ENCODE data around the gene RNF14.

The RNF14 gene

DNA sequence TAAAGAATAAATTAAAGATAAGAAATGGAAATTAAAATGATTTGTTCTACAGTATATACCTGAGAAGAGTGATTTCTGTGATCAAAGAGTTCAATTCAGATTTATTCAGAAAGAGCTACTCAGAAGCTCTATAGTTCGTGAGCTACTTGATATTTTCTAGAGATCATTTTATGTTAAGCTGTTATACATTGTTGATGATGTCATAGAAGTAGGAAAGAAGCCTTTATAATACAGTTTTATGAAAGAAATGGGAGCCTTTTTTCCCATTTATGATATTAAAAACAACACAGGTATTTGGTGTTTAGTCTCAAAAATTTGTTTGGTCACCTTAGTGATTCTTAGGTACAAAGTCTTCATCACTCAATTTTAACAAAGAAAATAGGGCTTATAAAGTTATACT lies 20.8 kb downstream of the RNF14 start:
- no peak for DNase-seq

DNA sequence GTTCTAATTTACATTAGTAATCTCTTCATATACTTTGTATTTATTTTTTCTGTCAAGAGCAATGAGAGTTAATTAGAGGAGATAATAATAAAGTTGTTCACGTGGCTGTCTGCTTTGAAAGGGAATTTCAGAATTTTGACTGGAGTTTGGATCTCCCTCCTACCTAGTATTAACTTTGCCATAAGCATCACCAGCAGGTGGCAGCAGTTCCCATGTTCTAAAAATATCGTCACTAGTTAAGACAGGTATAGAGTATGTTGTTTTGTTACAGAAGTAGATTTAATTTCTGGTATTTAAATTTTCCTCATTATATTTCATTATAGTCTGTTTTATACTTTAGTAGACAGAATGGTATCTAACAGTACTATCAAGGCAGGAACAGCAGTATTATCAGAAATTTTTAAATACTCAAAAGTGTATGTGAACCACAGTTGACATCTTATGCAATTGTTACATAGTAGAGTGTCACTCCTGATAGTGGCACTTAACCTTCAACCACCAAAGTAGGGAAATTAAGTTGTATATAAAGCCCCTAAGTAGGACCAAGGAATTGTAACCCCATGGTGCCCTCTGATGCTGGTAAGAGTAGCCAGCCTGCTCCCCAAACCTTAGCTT lies 23.6 kb downstream of the RNF14 start:
- peak; percentile 79 for DNase-seq

DNA sequence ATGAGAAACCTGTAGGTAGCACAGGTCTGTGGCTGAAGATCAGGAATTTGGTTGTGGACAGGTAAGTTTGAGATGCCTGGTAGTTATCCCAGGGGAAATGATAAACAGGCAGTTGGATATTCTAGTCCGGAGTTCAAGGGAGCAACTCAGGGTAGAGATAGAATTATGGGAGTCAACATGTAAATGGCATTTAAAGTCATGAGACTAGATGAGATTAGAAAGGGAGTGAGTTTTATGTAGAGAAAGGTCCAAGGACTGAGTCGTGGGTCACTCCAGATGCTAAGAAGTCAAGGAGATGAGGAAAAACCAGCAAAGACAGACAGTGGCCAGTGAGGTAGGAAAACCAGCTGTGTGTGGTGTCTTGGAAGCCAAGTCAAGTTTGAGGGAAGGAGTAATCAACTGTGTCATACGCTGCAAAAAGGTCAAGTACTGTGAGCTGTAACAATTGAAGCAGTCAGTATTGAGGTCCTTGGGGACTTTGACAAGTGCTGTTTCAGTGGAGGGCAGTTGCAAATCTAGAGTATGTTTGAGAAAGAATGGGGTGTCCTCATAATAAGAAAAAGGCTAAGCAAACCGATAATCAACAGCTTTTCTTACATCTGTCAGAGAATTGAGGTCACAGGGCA lies 25.7 kb downstream of the RNF14 start:
- DNase-seq: no peak

DNA sequence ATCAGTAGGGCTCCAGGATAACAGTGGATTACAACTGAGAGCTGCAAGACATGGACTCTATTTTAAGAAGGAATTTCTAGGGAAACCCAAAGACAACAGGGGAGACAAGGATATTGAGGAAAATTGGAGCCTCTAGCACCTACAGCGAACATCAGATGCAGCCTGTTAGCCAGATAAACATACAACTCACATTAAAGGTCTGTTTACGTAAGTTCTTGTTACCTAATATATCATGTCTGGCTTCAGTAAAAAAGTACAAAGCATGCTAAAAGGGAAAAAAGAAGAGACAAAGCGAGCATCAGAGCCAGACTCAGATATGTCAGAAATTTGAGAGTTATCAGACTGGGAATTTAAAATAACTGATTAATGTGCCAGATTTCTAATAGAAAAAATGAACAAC lies 26.8 kb downstream of the RNF14 start:
- no peak for DNase-seq

DNA sequence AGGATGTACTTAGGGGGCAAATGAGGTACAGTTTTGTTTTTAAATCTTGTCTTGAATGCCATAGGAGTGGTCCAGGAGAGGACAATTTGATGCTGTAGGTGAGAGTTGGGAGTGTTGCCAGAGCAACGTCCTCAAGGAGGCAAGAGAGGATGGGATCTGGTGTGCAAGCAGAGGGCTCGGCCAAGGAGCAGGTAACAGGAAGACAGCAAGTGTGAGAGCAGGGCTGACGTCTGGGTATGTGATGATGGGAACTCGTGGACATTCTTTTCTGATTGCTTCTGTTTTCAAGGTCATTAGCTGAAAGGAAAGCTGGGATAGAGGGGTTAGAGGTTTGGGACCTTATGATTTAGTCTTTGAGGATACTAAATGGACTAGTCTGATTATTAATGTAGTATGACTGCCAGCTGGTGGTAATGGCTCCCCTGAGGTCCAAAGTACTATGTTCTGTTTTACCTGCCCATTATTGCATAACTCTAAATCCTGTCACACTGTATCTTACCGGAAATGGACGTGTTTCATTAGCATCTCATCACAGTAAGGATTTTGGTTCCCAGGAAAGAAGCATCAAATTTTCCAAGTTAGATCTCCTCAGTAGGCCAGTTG lies 28.6 kb downstream of the RNF14 start:
- no peak for DNase-seq

DNA sequence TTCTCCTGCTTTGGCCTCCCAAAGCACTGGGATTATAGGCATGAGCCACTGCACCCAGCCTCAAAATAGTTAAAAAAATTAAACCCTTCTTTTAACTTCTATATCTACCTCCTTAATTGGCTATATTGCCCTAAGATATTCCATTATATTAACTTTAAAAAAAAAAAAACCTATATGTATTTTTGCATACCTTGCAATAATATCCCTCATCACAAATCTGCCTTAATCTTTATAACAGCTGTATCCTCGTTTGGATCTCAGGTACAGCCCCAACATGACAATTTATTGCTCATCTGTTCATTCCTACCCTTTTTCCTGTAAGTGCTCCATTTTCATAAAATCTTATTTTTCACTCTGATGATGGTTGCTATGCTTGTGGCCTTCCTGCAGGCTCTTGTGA lies 31.3 kb downstream of the RNF14 start:
- DNase-seq: no peak

DNA sequence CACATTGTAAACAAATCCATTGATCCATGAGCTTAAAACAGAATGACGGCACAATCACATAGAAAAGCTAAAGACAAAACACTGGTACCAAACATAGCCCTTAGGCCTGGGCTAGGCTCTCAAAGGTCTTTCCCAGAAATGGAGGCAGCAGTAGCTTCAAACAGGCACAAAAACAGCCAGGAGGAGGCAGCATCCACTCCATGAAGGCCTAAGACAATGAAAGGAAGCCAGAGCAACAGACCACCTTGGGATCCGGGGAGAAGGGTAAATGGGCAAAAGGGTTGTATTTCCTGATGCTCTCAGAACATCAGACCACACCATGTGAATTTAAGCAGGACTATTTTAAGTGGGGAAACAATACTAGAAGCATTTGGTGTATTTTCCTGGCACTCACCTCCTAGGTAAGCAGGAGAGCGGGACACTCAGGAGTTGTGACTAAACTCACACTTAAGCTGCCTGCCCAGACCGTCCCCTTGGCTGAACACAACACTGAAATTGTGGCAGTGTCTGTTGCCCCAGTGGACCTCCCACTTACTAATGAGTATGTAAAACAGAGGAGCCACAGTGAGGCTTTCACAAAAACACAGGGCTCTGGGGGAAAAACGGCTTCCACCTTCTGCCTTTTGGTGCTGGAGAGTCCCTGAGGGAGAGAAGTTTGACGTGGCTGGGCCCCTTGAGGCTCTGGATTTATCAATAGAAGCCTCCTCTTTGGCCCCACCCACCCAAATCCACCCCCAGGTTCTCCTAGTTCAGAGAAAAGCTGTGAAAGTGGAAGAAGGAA lies 32.0 kb downstream of the RNF14 start:
- no peak for DNase-seq

DNA sequence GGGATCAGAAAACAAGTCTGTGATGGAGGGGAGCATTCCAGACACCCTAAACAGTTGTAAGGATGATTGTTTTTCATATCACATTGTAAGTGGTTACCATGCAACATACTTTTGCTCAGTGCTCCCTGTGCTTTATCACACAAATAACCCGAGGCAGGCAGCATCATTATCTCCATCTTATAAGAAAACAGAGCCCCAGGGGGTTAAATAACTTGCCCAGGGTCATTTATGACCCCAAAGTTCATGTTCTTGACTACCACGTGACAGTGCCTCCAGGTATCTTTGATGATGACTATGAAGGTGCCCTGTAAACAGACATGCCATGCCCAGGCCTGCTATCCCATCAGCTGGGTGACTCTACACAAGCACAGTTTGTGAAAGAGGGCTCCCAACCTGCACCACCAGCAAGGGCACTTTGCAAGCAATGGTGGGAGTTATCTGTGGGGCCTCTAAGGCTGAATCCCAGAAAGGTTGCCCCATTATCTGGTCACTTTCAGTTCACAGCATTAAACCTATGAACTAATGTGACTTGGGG lies 34.4 kb downstream of the RNF14 start:
- DNase-seq: no peak

DNA sequence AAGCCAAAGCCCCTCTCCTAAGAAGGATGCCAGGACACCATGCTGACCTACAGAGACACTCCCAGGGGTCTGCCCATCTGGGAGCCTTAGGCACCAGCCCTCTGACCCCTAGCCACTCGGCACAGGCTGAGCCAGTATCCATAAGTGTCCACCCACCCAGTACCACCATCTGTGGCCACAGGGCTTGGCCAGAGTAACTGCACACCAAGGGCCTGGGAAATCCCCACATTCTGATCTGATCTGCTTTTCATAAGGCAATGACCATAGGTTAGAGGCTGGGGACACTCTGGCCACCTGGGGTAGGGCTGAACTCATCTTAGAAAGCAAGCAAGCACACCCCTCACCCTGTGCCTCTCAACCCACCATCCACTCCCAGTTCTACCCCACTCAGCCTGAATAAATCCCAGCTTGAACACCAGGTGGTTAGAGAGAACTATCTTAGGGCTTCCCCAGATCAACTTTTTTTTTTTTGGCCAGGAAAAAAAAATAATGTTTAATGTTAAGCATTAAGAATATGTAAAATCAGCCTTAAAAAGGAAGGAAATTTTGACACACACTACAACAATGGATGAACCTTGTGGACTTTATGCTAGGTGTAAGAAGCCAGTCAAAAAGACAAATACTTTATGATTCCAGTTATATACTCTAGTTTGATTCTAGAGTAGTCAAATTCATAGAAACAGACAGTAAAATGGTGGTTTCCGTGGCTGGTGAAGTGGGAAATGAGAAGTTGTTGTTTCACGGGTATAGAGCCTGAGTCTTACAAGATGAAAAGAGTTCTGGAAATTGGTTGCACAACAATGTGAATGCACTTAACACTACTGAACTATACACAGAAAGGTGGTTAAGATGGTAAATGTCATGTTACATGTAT lies 37.7 kb downstream of the RNF14 start:
- no peak for DNase-seq

DNA sequence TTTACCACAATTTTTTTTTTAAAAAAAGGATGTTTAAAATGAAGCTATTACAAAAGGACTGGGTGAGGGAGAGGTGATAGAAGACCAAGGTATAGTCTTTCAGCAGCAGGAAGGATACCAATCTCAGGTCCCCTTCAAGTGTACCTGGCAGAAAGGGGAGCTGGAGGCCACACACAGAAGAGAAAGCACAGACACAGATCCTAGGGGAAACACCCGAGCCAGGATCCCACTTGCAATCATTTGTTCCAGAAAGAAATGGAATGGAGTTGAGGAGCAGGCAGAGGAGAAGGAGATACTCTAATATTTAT lies 38.3 kb downstream of the RNF14 start:
- DNase-seq: no peak

DNA sequence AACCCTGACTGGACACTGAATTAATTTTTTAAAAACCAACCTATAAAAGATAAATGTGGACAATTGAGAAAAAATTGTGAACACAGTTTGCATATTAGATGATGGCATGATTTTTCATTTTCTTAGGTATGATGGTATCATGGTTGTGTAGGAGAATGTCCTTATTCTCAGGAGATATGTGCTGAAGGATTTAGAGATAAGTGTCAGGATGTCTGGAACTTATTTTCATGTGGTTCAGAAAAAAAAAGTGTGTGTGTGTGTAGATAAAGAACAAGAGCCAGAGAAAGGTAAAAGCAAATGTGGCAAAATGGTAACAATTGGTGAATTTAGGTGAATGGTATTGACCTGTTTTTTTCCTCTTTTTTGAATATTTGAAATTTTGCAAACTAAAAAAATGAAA lies 39.9 kb downstream of the RNF14 start:
- no peak for DNase-seq

DNA sequence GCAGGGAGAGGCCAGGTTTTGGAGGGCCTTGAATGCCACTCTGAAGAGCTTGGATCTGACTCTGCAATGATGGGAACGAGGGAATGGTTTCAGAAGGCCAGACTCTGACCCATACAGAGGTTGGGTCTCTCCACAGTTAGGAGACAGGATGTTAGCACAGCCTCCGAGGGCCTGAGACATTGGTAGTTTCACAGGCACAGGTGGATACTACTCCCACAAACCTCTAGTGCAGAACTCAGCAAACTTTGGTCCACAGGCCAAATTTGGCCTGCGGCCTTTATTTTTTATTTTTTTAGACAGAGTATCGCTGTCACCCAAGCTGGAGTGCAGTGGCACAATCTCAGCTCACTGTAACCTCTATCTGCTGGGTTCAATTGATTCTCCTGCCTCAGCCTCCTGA lies 41.0 kb downstream of the RNF14 start:
- DNase-seq: no peak

DNA sequence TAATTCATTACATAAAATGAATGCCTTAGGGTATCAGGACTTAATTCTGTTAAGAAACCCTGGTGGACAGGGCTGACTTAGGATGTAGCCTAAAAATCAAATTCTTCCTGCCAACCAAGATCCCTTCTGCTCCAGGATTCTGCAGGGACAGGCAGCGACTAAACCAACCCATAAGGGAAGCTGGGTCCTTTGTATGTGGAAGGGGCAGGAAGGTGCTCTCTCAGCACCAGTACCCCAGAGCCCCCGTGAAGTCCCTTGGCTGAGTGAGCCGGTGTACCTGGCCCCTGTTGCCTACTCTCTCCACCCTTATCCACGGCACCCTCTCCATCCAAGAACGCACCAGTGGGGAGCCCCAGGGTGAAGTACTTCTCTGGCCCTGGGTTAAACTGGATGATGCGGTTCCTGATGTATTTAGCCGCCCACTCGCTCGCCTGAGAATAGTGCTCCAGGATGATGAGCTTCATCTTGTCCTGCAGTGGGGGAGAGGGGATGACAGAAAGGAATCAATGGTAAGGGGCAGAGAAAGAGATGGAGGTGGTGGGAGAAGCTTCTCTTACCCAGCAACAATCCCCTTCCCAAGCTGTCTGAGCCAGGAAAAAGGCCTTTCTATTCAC lies 42.8 kb downstream of the RNF14 start:
- peak; percentile 20 for DNase-seq

DNA sequence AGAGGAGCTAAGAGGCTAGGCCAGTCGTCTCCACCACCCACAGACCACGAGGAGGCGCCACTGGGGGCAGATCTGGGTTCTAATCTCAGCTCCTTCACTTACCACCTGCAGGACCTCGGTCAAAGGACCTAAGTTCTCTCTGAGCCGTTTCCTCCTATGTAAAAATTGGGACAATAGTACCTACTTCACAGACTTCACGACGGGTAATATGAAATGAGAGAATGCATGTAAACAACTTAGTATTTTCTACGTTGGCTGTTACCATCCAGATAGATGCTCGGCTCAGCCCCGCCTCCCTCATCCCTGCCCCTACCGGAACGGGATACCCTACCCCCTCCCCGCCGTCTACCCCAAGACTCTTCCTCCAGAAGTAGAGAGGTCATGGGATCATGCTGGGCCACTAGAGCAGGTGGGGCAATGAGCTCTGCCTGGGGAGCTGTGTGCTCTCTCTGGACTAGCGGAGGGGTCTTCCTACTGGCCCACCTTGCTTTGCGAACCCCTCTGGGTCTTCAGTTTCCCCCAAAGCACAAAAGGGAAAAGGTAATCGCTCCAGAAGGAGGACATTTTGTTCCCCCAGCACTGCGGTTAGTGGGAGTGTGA lies 43.4 kb downstream of the RNF14 start:
- DNase-seq: peak; percentile 64

DNA sequence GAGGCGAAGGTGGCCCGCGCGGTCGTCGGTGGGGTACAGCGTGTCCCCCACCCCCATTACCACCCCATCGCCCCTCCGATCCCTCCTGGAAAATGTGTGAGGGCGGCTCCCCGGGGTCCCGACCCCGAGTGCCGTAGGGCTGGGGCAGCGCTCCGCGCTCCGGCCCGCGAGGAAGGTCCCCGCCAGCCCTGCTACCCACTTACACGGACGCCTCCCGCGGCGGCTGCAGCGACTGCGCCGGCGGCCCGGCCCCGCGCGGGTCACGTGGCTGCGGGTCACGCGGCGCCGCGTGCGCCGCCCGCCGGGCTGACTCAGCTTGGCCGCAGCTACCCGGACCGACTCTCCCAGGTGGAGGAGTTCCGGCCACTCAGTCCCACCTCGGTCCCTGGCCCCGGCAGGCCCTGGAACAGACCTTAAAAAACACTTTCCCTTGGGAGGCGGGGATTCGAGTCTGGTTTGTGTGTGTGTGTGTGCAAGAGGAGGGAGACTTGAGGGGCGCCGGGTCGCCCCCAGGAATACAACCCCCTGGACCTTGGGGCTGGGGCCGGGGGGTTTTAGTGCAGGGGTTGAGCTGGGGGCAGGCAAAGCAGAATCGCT lies 44.0 kb downstream of the RNF14 start, which contains the start of gene GNPDA1:
TSS of gene GNPDA1 (minus strand) at position 236 of the 597 bp plus-strand sequence. CDS start 992 bp downstream, outside the sequence.
- peak; percentile 66 for DNase-seq

DNA sequence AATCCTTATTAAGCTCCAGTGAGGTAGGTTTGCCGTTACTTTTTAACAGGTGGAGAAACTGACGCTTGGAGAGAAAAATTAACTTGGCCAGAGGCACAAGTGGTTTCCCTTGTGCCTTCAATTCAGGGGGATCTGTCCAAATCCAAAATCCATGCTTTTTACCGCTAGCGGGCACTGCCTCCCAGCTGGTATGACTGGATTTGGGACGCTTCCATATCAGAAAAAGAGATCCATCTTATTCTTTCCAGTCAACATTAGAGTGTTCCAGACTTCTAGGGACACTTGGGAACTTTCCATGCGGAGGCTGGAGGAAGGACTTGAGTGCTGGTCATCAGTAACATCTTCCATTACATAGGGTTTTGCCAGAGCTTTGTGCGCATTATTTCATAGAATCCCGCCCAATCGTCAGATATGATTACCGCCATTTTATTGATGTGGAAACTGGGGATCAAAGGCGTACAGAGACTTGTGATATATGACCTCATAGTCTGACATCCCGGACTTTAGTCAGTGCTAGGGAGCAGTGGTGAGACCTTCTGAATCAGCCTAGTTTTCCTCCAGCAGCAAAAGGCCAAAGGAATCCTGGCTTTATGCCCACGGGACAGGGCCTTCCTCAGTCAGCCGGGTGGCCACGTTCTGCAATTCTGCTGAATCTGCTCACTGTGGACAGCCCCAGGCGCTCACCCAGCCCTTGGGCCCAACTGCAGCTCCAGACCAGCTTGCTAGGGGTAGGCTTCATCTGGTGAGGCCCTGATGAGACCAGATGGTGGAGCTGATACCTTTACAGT lies 45.0 kb downstream of the RNF14 start:
- no peak for DNase-seq

DNA sequence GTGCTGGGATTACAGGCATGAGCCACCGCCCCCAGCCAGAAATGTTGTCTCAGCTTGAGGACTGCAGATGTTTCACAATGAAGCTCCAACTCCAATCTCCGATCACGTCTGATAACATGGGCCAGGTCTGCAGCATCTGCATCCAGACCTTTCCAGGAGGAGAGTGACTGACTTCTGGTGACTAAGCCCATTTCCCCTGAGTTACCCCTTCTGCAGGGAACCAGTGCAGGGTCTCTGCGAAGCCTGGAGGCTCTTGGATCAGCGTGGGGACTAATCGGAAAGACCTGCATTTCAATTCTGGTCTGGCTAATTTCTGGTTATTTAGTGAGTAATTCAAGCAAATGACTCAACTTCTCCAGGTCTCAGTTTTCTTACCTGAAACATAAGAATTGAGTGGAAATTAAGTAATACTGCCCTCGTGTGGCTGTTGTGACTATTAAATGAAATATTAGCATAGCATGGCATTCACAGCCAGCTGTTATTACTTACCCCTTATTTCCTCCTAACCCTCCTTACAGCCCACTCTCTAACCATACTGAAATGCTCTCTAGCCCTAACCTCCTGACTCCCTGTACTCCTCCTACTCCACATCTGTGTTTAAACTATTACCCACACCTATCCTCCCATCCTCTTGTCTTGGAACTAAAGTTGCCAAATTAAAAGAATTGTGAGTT lies 46.1 kb downstream of the RNF14 start:
- DNase-seq: peak; percentile 49

DNA sequence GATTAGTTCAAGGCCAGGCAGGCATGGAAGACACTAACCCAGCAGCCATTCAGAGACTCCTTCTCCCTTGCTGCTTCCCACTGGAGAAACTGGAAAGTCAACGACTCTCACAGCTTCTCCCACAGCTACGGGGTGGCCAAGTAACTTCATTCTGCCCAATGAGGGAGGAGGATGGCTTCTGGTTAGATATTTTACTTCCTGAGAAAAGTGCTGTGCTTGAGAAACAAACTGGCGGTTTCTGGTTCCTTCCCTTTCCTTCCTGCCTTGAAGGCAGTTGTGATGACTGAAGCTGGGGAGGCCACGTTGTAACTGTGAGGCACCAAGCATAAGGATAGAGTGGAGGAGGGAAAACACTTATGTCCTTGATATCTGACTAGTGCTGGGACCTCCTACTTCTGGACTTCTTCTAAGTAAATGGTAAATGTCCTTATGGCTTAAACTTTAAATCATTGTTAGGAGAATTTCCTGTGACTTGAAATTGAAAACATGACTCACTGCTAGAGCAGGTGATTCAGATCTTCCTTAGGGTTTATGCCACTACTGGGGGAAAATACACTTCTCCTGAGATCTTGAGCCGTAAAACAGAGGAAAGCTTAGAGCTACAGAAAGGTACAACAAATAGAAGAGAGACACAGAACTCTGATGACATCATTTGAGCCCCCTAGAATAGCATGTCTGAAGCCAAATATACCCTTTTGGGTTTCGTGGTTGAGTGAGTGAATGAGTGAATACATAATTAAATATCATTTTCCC lies 47.1 kb downstream of the RNF14 start:
- peak; percentile 32 for DNase-seq

DNA sequence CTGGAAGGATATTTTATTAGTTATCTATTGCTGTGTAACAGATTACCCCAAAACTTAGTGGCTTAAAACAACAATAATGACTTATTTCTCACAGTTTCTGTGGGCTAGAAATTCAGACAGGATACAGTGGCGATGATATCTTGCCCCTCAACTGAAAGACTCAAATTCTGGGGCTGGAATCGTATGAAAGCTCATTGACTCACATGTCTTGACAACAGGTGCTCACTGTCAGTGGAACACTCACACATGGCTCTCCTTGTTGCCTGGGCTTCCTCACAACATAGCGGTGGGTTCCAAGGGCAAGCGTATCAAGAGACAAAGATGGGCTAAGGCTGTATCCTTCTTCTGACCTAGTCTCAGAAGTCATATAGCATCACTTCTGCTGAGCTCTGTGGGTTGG lies 47.7 kb downstream of the RNF14 start:
- peak; percentile 18 for DNase-seq
